Mesothelial cell of epicardium (in vitro differentiated cells): Measurements from ENCODE around the gene WBP2. TPM values are rescaled to one million over a fixed set of nuclear protein-coding genes. Genes with fewer than 3 reads are reported as not detected.

Source experiments
- DNase-seq, 2 experiments: peaks; one replicate each; pipeline ENCODE4 v3.0.0; 2021; ENCODE audit warnings: low spot score in 2 of 2; ENCODE audit not compliant: unreplicated experiment in 2 of 2
- H3K27ac Mint-ChIP-seq: 2 replicates; pipeline ENCODE4 v1.8.0; 2021; ENCODE audit warnings: mixed read lengths
- H3K27me3 Mint-ChIP-seq: 2 replicates; pipeline ENCODE4 v1.8.0; 2021; ENCODE audit warnings: low read depth, mixed read lengths
- H3K36me3 Mint-ChIP-seq: 2 replicates; pipeline ENCODE4 v1.8.0; 2021; ENCODE audit warnings: mixed read lengths
- H3K4me1 Mint-ChIP-seq: 2 replicates; pipeline ENCODE4 v1.8.0; 2021; ENCODE audit warnings: mixed read lengths
- H3K4me3 Mint-ChIP-seq: 2 replicates; pipeline ENCODE4 v1.8.0; 2021; ENCODE audit warnings: mild to moderate bottlenecking, moderate library complexity, mixed read lengths
- H3K9me3 Mint-ChIP-seq: 2 replicates; pipeline ENCODE4 v1.8.0; 2021; ENCODE audit warnings: mixed read lengths
- total RNA-seq: library from RNA; stranded (reverse); gene quantifications from 3 replicates; pipeline ENCODE4 v1.2.1, GENCODE V29; 2021
- TF ChIP-seq, protein P1 (sequence below): fragments of 200-600 bp; sonication (generic); IDR thresholded peaks from one replicate; pipeline ENCODE4 v1.5.0; 2021; ENCODE audit warnings: antibody characterized with exemption; ENCODE audit not compliant: unreplicated experiment

WBP2 gene
- total RNA-seq, 1 donor from 2014 or later, result 42.3 TPM

- peaks cover 28% of the 10 kb centered on the region for H3K4me1 Mint-ChIP-seq
- no peak overlapping the region for H3K4me3 Mint-ChIP-seq
- TF ChIP-seq, protein P1, sequence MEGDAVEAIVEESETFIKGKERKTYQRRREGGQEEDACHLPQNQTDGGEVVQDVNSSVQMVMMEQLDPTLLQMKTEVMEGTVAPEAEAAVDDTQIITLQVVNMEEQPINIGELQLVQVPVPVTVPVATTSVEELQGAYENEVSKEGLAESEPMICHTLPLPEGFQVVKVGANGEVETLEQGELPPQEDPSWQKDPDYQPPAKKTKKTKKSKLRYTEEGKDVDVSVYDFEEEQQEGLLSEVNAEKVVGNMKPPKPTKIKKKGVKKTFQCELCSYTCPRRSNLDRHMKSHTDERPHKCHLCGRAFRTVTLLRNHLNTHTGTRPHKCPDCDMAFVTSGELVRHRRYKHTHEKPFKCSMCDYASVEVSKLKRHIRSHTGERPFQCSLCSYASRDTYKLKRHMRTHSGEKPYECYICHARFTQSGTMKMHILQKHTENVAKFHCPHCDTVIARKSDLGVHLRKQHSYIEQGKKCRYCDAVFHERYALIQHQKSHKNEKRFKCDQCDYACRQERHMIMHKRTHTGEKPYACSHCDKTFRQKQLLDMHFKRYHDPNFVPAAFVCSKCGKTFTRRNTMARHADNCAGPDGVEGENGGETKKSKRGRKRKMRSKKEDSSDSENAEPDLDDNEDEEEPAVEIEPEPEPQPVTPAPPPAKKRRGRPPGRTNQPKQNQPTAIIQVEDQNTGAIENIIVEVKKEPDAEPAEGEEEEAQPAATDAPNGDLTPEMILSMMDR, result no peak
- no peak for DNase-seq
- H3K27me3 Mint-ChIP-seq, result no peaks in the 10 kb centered on the region
- no peaks in the 10 kb centered on the region for H3K9me3 Mint-ChIP-seq
- no peaks in the 10 kb centered on the region for H3K36me3 Mint-ChIP-seq
- H3K27ac Mint-ChIP-seq, result no peak overlapping the region
These were observed 25.4 kb downstream of the WBP2 start for GRCh38 chr17:75829747-75830146.

- no peaks in the 10 kb centered on the region for H3K36me3 Mint-ChIP-seq
- no peak overlapping the region for H3K27ac Mint-ChIP-seq
- H3K27me3 Mint-ChIP-seq, result no peaks in the 10 kb centered on the region
- no peaks in the 10 kb centered on the region for H3K9me3 Mint-ChIP-seq
- TF ChIP-seq, protein P1, result no peak
- H3K4me1 Mint-ChIP-seq, result peaks cover 28% of the 10 kb centered on the region
- no peak overlapping the region for H3K4me3 Mint-ChIP-seq
- DNase-seq, result no peak
These were observed 26.4 kb downstream of the WBP2 start for GRCh38 chr17:75828741-75829140.

GRCh38 chr17:75828076-75828400 lies 27.1 kb downstream of the WBP2 start:
- Mint-ChIP-seq H3K27ac (peak overlapping the region; percentile 69), H3K4me1 (peaks cover 23% of the 10 kb centered on the region), H3K27me3 (no peaks in the 10 kb centered on the region), H3K36me3 (no peaks in the 10 kb centered on the region), H3K9me3 (no peaks in the 10 kb centered on the region), H3K4me3 (peak overlapping the region; percentile 52)
- no peak for DNase-seq
- TF ChIP-seq, protein P1, result no peak

GRCh38 chr17:75827308-75828075 lies 27.6 kb downstream of the WBP2 start:
- peak in 1 of 2 experiments; percentile 83 for DNase-seq
- H3K27ac Mint-ChIP-seq, result peak overlapping the region; percentile 87
- H3K27me3 Mint-ChIP-seq, result no peaks in the 10 kb centered on the region
- TF ChIP-seq, protein P1, result peak; percentile 79
- peak overlapping the region; percentile 52 for H3K4me3 Mint-ChIP-seq
- H3K9me3 Mint-ChIP-seq, result no peaks in the 10 kb centered on the region
- H3K4me1 Mint-ChIP-seq, result peaks cover 20% of the 10 kb centered on the region
- no peaks in the 10 kb centered on the region for H3K36me3 Mint-ChIP-seq

GRCh38 chr17:75826561-75827307 lies 28.4 kb downstream of the WBP2 start:
- Mint-ChIP-seq H3K27me3 (no peaks in the 10 kb centered on the region), H3K27ac (peak overlapping the region; percentile 87)

More at GRCh38 chr17:75826561-75827307, 28.4 kb downstream of the WBP2 start:
- peaks cover 2% of the 10 kb centered on the region for H3K36me3 Mint-ChIP-seq
- no peaks in the 10 kb centered on the region for H3K9me3 Mint-ChIP-seq
- DNase-seq, result no peak
- TF ChIP-seq, protein P1, result no peak
- H3K4me1 Mint-ChIP-seq, result peaks cover 15% of the 10 kb centered on the region
- no peak overlapping the region for H3K4me3 Mint-ChIP-seq
